Smooth muscle cell of the pulmonary artery (primary cell): ENCODE data around the gene TBX5. TPM values are rescaled to one million over a fixed set of nuclear protein-coding genes. Genes with fewer than 3 reads are reported as not detected.

Experiments
- total RNA-seq: library from RNA; depleted of rRNA; stranded (reverse); fragments of >200 nt; gene quantifications from 2 replicates; pipeline ENCODE4 v1.2.3, GENCODE V29; 2014

The TBX5 gene
- total RNA-seq: 1.9 and 2.0 TPM in 2 replicates

GRCh38 chr12:114405519-114406271 lies at the start of gene TBX5:
TBX5 (minus strand) TSS chr12:114406144; CDS start chr12:114403898, 2,246 bp downstream.

